PC-9 (cell line): ENCODE data around the gene DLG1.

Experiments
- CTCF ChIP-seq: fragments of 200-600 bp; sonication (generic); conservative IDR thresholded peaks from 2 replicates; pipeline ENCODE4 v1.6.1; 2017; ENCODE audit warnings: mixed run types, antibody characterized with exemption, mild to moderate bottlenecking, moderate library complexity
- EZH2 ChIP-seq: fragments of 200-600 bp; sonication (generic); IDR thresholded peaks from 2 replicates; pipeline ENCODE4 v1.8.0; 2017; ENCODE audit warnings: antibody characterized with exemption, low read depth

DNA sequence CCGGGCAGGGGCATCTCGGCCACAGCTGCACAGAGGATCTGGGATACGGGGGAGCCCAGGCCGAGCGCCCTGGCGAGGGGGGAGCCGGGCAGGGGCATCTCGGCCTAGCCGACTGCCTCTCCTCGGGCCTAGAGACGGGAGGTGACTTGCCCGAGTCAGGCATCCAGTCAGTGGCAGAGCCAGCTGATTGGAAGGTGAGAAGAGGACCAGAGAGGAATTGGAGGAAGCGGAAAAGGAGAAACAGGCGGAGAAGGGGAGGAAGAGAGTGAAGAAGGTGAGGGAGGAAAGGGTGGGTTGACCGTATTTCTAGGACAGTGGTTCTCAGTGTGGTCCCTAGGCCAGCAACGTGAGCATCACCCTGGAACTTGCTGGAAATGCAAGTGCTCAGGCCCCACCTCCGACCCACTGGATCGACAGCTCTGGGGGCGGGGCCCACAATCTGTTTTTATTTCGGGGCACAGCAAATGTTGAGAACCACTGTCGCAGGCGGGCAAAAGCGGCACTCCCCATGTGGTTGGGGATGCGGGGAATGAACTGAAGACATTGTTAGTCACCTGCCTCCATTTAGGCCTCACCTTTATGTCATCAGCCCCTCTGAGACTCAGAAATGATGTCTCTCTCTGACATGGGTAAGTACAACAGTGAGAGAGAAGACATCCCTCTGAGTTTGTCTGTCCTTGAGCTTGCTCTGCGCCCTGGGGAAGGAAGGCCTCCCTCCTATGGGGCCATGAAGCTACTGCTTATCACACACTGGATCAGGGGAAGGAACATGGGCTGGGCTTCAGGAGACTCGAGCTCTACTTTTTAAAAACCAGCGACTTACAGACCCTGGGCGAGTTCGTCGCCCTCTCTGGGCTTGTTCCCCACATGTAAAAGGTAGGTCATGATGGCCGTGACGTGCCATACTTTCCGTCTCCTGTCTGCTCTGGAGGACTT is 267.8 kb downstream of the DLG1 start:
- TF ChIP-seq CTCF (no peak), EZH2 (no peak)
